Renal pelvis (tissue), 4 donors: ENCODE data around the gene EDEM3. TPM values are rescaled to one million over a fixed set of nuclear protein-coding genes. Genes with fewer than 3 reads are reported as not detected.

ENCODE experiments used
- DNase-seq: peaks from one replicate; pipeline ENCODE4 v3.0.0-alpha.2; 2013
- polyA plus RNA-seq, 3 donors: library from polyadenylated mRNA; unstranded; fragments of 120-200 nt; gene quantifications; one replicate each; pipeline ENCODE4 v1.2.1, GENCODE V29; 2013; ENCODE audit not compliant: insufficient read length in 3 of 3

EDEM3 gene
- polyA plus RNA-seq, 3 donors = 28.4 to 36.1 (median 29.1) TPM

GRCh38 chr1:184745110-184745509, 9.5 kb downstream of the EDEM3 start:
- no peak for DNase-seq

GRCh38 chr1:184743062-184743756, 11.4 kb downstream of the EDEM3 start:
- DNase-seq = no peak

- DNase-seq = no peak
Measured at GRCh38 chr1:184740344-184740743, 14.3 kb downstream of the EDEM3 start.

- no peak for DNase-seq
Measured at GRCh38 chr1:184739796-184740195, 14.9 kb downstream of the EDEM3 start.

GRCh38 chr1:184739070-184739469, 15.6 kb downstream of the EDEM3 start:
- no peak for DNase-seq

GRCh38 chr1:184734980-184735379, 19.7 kb downstream of the EDEM3 start:
- no peak for DNase-seq

- no peak for DNase-seq
Measured at GRCh38 chr1:184724843-184725242, 29.8 kb downstream of the EDEM3 start.

- DNase-seq = no peak
Measured at GRCh38 chr1:184716158-184716557, 38.5 kb downstream of the EDEM3 start.

GRCh38 chr1:184709418-184709817, 45.2 kb downstream of the EDEM3 start:
- DNase-seq = no peak

- DNase-seq = no peak
Measured at GRCh38 chr1:184708084-184708676, 46.5 kb downstream of the EDEM3 start.

- no peak for DNase-seq
Measured at GRCh38 chr1:184705271-184705670, 49.4 kb downstream of the EDEM3 start.

GRCh38 chr1:184701816-184702215, 52.8 kb downstream of the EDEM3 start:
- DNase-seq = no peak

GRCh38 chr1:184698969-184699368, 55.7 kb downstream of the EDEM3 start:
- no peak for DNase-seq

- DNase-seq = no peak
Measured at GRCh38 chr1:184698016-184698415, 56.6 kb downstream of the EDEM3 start.

GRCh38 chr1:184696403-184696802, 58.3 kb downstream of the EDEM3 start:
- DNase-seq = no peak

- no peak for DNase-seq
Measured at GRCh38 chr1:184695023-184695422, 59.6 kb downstream of the EDEM3 start.

- DNase-seq = no peak
Measured at GRCh38 chr1:184693011-184693410, 61.6 kb downstream of the EDEM3 start.

- DNase-seq = peak; percentile 51
Measured at GRCh38 chr1:184691719-184692324, 62.8 kb downstream of the EDEM3 start.

GRCh38 chr1:184686540-184686939, 68.1 kb downstream of the EDEM3 start:
- peak; percentile 14 for DNase-seq

- no peak for DNase-seq
Measured at GRCh38 chr1:184685116-184685515, 69.5 kb downstream of the EDEM3 start.

GRCh38 chr1:184684285-184685074, 70.2 kb downstream of the EDEM3 start:
- DNase-seq = no peak

- no peak for DNase-seq
Measured at GRCh38 chr1:184682956-184683355, 71.7 kb downstream of the EDEM3 start.
